Fibroblast of villous mesenchyme (primary cell): ENCODE measurements around the gene UGT1A6. TPM values are rescaled to one million over a fixed set of nuclear protein-coding genes. Genes with fewer than 3 reads are reported as not detected.

Source experiments
- DNase-seq: peaks from one replicate; pipeline ENCODE4 v3.0.0-alpha.2; 2010; ENCODE audit warnings: low read depth
- H3K4me3 ChIP-seq: 2 replicates; pipeline ENCODE4 v1.5.1; 2011; ENCODE audit warnings: low read depth, mild to moderate bottlenecking, low read length
- CTCF ChIP-seq: IDR thresholded peaks from 2 replicates; pipeline ENCODE4 v1.5.1; 2012; ENCODE audit warnings: low read depth, mild to moderate bottlenecking, low read length; ENCODE audit not compliant: insufficient read depth
- total RNA-seq: library from RNA; depleted of rRNA; stranded (reverse); fragments of >200 nt; gene quantifications from 2 replicates; pipeline ENCODE4 v1.2.3, GENCODE V29; 2012

The UGT1A6 gene
- total RNA-seq, 1 donor, result not detected

- no peak for TF ChIP-seq CTCF
Observed at GRCh38 chr2:233656443-233656842, 36.2 kb upstream of the UGT1A6 start.

GRCh38 chr2:233658610-233659009 is 34.1 kb upstream of the UGT1A6 start:
- H3K4me3 ChIP-seq, result no peak overlapping the region
- no peak for TF ChIP-seq CTCF
- DNase-seq, result no peak

More at GRCh38 chr2:233656443-233656842, 36.2 kb upstream of the UGT1A6 start:
- no peak for DNase-seq
- H3K4me3 ChIP-seq, result no peak overlapping the region

- DNase-seq, result no peak
- TF ChIP-seq CTCF, result no peak
Observed at GRCh38 chr2:233663911-233664310, 28.8 kb upstream of the UGT1A6 start.

GRCh38 chr2:233668605-233669260 is 24.0 kb upstream of the UGT1A6 start:
- no peak overlapping the region for H3K4me3 ChIP-seq
- no peak for TF ChIP-seq CTCF
- DNase-seq, result no peak

More at GRCh38 chr2:233663911-233664310, 28.8 kb upstream of the UGT1A6 start:
- no peak overlapping the region for H3K4me3 ChIP-seq

GRCh38 chr2:233671290-233672161 is 21.2 kb upstream of the UGT1A6 start, which contains the start of gene UGT1A9:
UGT1A9 (plus strand) TSS chr2:233671898; CDS start chr2:233671935, 37 bp downstream.
- H3K4me3 ChIP-seq, result no peak within 1 kb of the TSS
- DNase-seq, result no peak
- no peak for TF ChIP-seq CTCF

GRCh38 chr2:233672886-233673285 is 19.8 kb upstream of the UGT1A6 start:
- H3K4me3 ChIP-seq, result no peak overlapping the region
- TF ChIP-seq CTCF, result no peak
- DNase-seq, result no peak
